ENCODE data around the gene GNB1.

DNA sequence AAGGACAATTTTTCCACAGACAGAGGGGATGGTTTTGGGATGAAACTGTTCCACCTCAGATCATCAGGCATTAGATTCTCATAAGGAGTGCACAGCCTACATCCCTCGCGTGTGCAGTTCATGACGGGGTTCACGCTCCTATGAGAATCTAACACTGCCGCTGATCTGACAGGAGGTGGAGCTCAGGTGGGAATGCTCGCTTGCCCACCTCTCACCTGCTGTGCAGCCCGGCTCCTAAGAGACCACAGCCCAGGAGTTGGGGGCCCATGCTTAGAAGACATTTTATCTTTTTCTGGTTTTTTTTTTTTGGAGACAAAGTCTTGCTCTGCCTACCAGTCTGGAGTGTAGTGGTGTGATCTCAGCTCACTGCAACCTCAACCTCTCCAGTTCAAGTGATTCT is 16.0 kb downstream of the GNB1 start:
- no peak for TF ChIP-seq POLR2A (IDR thresholded peaks at IDR 0.05)
- no peak for TF ChIP-seq CTCF (IDR thresholded peaks at IDR 0.05)
